H1 (cell line): ENCODE measurements around the gene TRAPPC3. TPM values are rescaled to one million over a fixed set of nuclear protein-coding genes. Genes with fewer than 3 reads are reported as not detected.
A peak's percentile ranks its signal among the peaks of the same experiment; 100 is the strongest.

Experiments
- CTCF ChIA-PET: fragments of 300-600 bp; sonication (Branson Sonifier 250); formaldehyde crosslinking; loops from one replicate; lab custom pipeline; 2021; ENCODE audit not compliant: partially characterized antibody; lab: Charles Lee
- POLR2A ChIA-PET: fragments of 300-600 bp; sonication (Branson Sonifier 250); formaldehyde crosslinking; loops from one replicate; lab custom pipeline; 2021; ENCODE audit warnings: inconsistent platforms; ENCODE audit not compliant: partially characterized antibody; lab: Charles Lee
- DNase-seq, 2 experiments: peaks; one replicate each; pipeline versions ENCODE4 v3.0.0 to v3.0.0-alpha.2; 2010 to 2022; ENCODE audit warnings: low spot score in 2 of 2, low read depth in 1 of 2, mixed read lengths in 1 of 2
- FAIRE-seq: peaks from 2 replicates; lab custom pipeline; 2011; peaks lifted over from hg19 to GRCh38; lab: Jason Lieb, UNC
- H2AFZ ChIP-seq: 2 replicates; pipeline ENCODE4 v1.8.1; 2012; ENCODE audit warnings: low read length, inconsistent platforms
- H2AK5ac ChIP-seq: 2 replicates; pipeline ENCODE4 v1.6.1; 2013; ENCODE audit warnings: low read depth, low read length
- H2BK120ac ChIP-seq: replicated peaks from 2 replicates; pipeline ENCODE3; 2013; ENCODE audit warnings: low read depth, low read length, inconsistent platforms
- H2BK12ac ChIP-seq: 2 replicates; pipeline ENCODE4 v1.6.1; 2013; ENCODE audit warnings: low read depth, low read length
- H2BK15ac ChIP-seq: 2 replicates; pipeline ENCODE4 v1.6.1; 2013; ENCODE audit warnings: low read length
- H2BK20ac ChIP-seq: 2 replicates; pipeline ENCODE4 v1.6.1; 2013; ENCODE audit warnings: low read length
- H2BK5ac ChIP-seq: 2 replicates; pipeline ENCODE4 v1.6.1; 2013; ENCODE audit warnings: low read depth, low read length
- H3K14ac ChIP-seq: 2 replicates; pipeline ENCODE4 v1.6.1; 2013; ENCODE audit warnings: inconsistent platforms; ENCODE audit not compliant: insufficient read length
- H3K18ac ChIP-seq: 2 replicates; pipeline ENCODE4 v1.6.1; 2013; ENCODE audit warnings: low read length; ENCODE audit errors: extremely low read depth
- H3K23ac ChIP-seq: 2 replicates; pipeline ENCODE4 v1.6.1; 2013; ENCODE audit warnings: inconsistent platforms; ENCODE audit not compliant: insufficient read length
- H3K23me2 ChIP-seq: 2 replicates; pipeline ENCODE4 v1.6.1; 2013; ENCODE audit warnings: low read depth, low read length
- H3K27ac ChIP-seq: 2 replicates; pipeline ENCODE4 v1.6.1; 2011; ENCODE audit warnings: low read depth, low read length, inconsistent platforms
- H3K27me3 ChIP-seq, 4 experiments: replicated peaks in 1 of 4; 1 replicate in 1 of 4; 2 replicates in 3 of 4; pipeline versions ENCODE4 v1.6.1 to v1.8.1; 2011 to 2013; ENCODE audit warnings: low read length in 3 of 4, mild to moderate bottlenecking in 3 of 4, inconsistent platforms in 2 of 4, mixed read lengths in 2 of 4, moderate library complexity in 1 of 4; ENCODE audit not compliant: control insufficient read depth in 3 of 4, insufficient read depth in 3 of 4; ENCODE audit errors: extremely low read depth in 1 of 4
- H3K36me3 ChIP-seq, 4 experiments: 2 replicates each; pipeline versions ENCODE4 v1.6.1 to v1.8.1; 2011 to 2013; ENCODE audit warnings: mild to moderate bottlenecking in 4 of 4, low read length in 3 of 4, moderate library complexity in 2 of 4, control low read depth in 1 of 4, inconsistent platforms in 1 of 4; ENCODE audit not compliant: insufficient read depth in 4 of 4, control insufficient read depth in 2 of 4
- H3K4ac ChIP-seq: replicated peaks from 2 replicates; pipeline ENCODE3; 2013; ENCODE audit warnings: low read length, low read depth, mixed read lengths, inconsistent platforms; ENCODE audit not compliant: insufficient read length
- H3K4me1 ChIP-seq, 4 experiments: replicated peaks in 1 of 4; 1 replicate in 1 of 4; 2 replicates in 3 of 4; pipeline versions ENCODE4 v1.6.1 to v1.8.1; 2011 to 2013; ENCODE audit warnings: low read length in 3 of 4, inconsistent platforms in 2 of 4, mixed read lengths in 1 of 4; ENCODE audit not compliant: insufficient read depth in 4 of 4, control insufficient read depth in 3 of 4
- H3K4me2 ChIP-seq, 2 experiments: 2 replicates each; pipeline versions ENCODE4 v1.6.1 to v1.8.1; 2011 to 2013; ENCODE audit warnings: low read depth in 2 of 2, low read length in 2 of 2, control low read depth in 1 of 2, inconsistent platforms in 1 of 2, mild to moderate bottlenecking in 1 of 2; ENCODE audit not compliant: insufficient read depth in 1 of 2
- H3K4me3 ChIP-seq, 4 experiments: fragments of 200-600, 300-600 bp in 1 of 4; sonication (generic), shearing (Covaris generic), sonication (Bioruptor Twin) in 1 of 4; 2 replicates each; pipeline versions ENCODE4 v1.5.1 to v1.8.1; 2011 to 2016; ENCODE audit warnings: low read length in 4 of 4, low read depth in 3 of 4, control low read depth in 2 of 4, inconsistent platforms in 2 of 4, mild to moderate bottlenecking in 2 of 4, mixed read lengths in 1 of 4, moderate library complexity in 1 of 4; ENCODE audit not compliant: insufficient read depth in 2 of 4; ENCODE audit errors: extremely low read depth in 1 of 4
- H3K56ac ChIP-seq: replicated peaks from 2 replicates; pipeline ENCODE3; 2013; ENCODE audit warnings: low read depth, mild to moderate bottlenecking, mixed read lengths, low read length, inconsistent platforms; ENCODE audit not compliant: insufficient read length
- H3K79me1 ChIP-seq: 2 replicates; pipeline ENCODE4 v1.6.1; 2013; ENCODE audit warnings: low read depth, low read length, control low read depth
- H3K79me2 ChIP-seq, 2 experiments: 2 replicates each; pipeline versions ENCODE4 v1.6.1 to v1.8.1; 2012 to 2013; ENCODE audit warnings: low read length in 2 of 2, mild to moderate bottlenecking in 2 of 2, inconsistent platforms in 1 of 2; ENCODE audit not compliant: insufficient read depth in 2 of 2, control insufficient read depth in 1 of 2
- H3K9ac ChIP-seq, 4 experiments: replicated peaks in 1 of 4; 1 replicate in 1 of 4; 2 replicates in 3 of 4; pipeline versions ENCODE4 v1.6.1 to v1.8.1; 2011 to 2013; ENCODE audit warnings: low read depth in 3 of 4, low read length in 3 of 4, control low read depth in 2 of 4, mild to moderate bottlenecking in 2 of 4, moderate library complexity in 2 of 4, inconsistent platforms in 1 of 4; ENCODE audit errors: extremely low read depth in 1 of 4
- H3K9me3 ChIP-seq, 2 experiments: 2 replicates each; pipeline versions ENCODE4 v1.6.1 to v1.8.1; 2012 to 2013; ENCODE audit warnings: mild to moderate bottlenecking in 2 of 2, moderate library complexity in 2 of 2, control low read depth in 1 of 2, inconsistent platforms in 1 of 2, low read depth in 1 of 2, low read length in 1 of 2, mixed read lengths in 1 of 2; ENCODE audit not compliant: insufficient read depth in 2 of 2
- H4K20me1 ChIP-seq, 2 experiments: replicated peaks in 1 of 2; 2 replicates each; pipeline versions ENCODE3 to v1.8.1; 2011 to 2013; ENCODE audit warnings: inconsistent platforms in 2 of 2, low read length in 2 of 2, mild to moderate bottlenecking in 1 of 2; ENCODE audit not compliant: insufficient read depth in 2 of 2, control insufficient read depth in 1 of 2
- H4K5ac ChIP-seq: 2 replicates; pipeline ENCODE4 v1.6.1; 2013; ENCODE audit warnings: low read length, low read depth, mixed read lengths, inconsistent platforms; ENCODE audit not compliant: insufficient read length
- H4K8ac ChIP-seq: 2 replicates; pipeline ENCODE4 v1.8.0; 2013; ENCODE audit warnings: mild to moderate bottlenecking, moderate library complexity, low read length, inconsistent platforms; ENCODE audit not compliant: insufficient read depth; ENCODE audit errors: extremely low read depth
- H4K91ac ChIP-seq: replicated peaks from 2 replicates; pipeline ENCODE3; 2013; ENCODE audit warnings: low read length, mixed read lengths, inconsistent platforms; ENCODE audit not compliant: insufficient read length
- ATF3 ChIP-seq: IDR thresholded peaks from 2 replicates; pipeline ENCODE4 v1.6.1; 2011; ENCODE audit warnings: low read depth, mild to moderate bottlenecking, low read length; ENCODE audit not compliant: insufficient read depth
- CEBPB ChIP-seq: IDR thresholded peaks from 2 replicates; pipeline ENCODE4 v1.6.1; 2012; ENCODE audit warnings: low read depth, low read length
- CTBP2 ChIP-seq: IDR thresholded peaks from 2 replicates; pipeline ENCODE4 v1.7.0; 2011; ENCODE audit warnings: borderline replicate concordance, mild to moderate bottlenecking, moderate library complexity, mixed read lengths, low read length; ENCODE audit not compliant: insufficient read depth, insufficient read length
- KDM4A ChIP-seq: IDR thresholded peaks from one replicate; pipeline ENCODE4 v1.7.1; 2012; ENCODE audit warnings: low read depth, mild to moderate bottlenecking, moderate library complexity, low read length, inconsistent platforms; ENCODE audit not compliant: severe bottlenecking
- SIRT6 ChIP-seq: IDR thresholded peaks from one replicate; pipeline ENCODE4 v1.7.1; 2012; ENCODE audit warnings: low read length, inconsistent platforms
- SP1 ChIP-seq: IDR thresholded peaks from 2 replicates; pipeline ENCODE4 v1.6.1; 2011; ENCODE audit warnings: low read depth, low read length
- TAF1 ChIP-seq: IDR thresholded peaks from 2 replicates; pipeline ENCODE4 v1.6.1; 2011; ENCODE audit warnings: mild to moderate bottlenecking, low read depth, low read length
- TAF7 ChIP-seq: optimal IDR thresholded peaks from 2 replicates; pipeline ENCODE3; 2011; ENCODE audit warnings: low read depth, mild to moderate bottlenecking, inconsistent platforms, low read length, moderate library complexity, borderline replicate concordance
- TBP ChIP-seq: IDR thresholded peaks from 2 replicates; pipeline ENCODE4 v1.6.1; 2011; ENCODE audit warnings: low read depth, low read length, improper control_type of control experiment
- WGBS, 2 experiments: shearing (Covaris generic) in 1 of 2; methylation state at CpG; one replicate each; pipeline versions ENCODE4 v1.1.6 to v1.1.7; 2013 to 2015; ENCODE audit warnings: low lambda C conversion rate in 2 of 2, mixed read lengths in 2 of 2, inconsistent platforms in 1 of 2, low coverage in 1 of 2, missing lambda C conversion rate in 1 of 2; ENCODE audit not compliant: insufficient replicate concordance in 2 of 2, insufficient coverage in 1 of 2, insufficient read length in 1 of 2; ENCODE audit errors: extremely low coverage in 1 of 2, missing lambda C conversion rate in 1 of 2; 5-methylcytosine and 5-hydroxymethylcytosine counted together
- polyA plus RNA-seq, 7 experiments: library from polyadenylated mRNA; depleted of rRNA in 3 of 7; stranded (reverse) in 5 of 7; unstranded in 2 of 7; fragments of >200 nt in 5 of 7; fragments of 200-250 nt in 2 of 7; gene quantifications; 1 replicate in 5 of 7; 2 replicates in 1 of 7; 4 replicates in 1 of 7; pipeline versions ENCODE4 v1.2.1 to v1.2.3, GENCODE V29; 2011 to 2013; ENCODE audit warnings: missing spikeins in 2 of 7, mixed read lengths in 2 of 7
- total RNA-seq: library from RNA; stranded (reverse); fragmentation: NEBNext Ultra II Directional; extraction: Animal tissue kit (Norgen Biotek cat#: 25700); gene quantifications from 2 replicates; pipeline ENCODE4 v1.2.1, GENCODE V29; 2021
- TF ChIP-seq, protein P1 (sequence below), 3 experiments: IDR thresholded peaks; 1 replicate in 2 of 3; 2 replicates in 1 of 3; pipeline versions ENCODE4 v1.5.1 to v1.6.1; 2011; ENCODE audit warnings: low read length in 3 of 3, mild to moderate bottlenecking in 3 of 3, inconsistent platforms in 2 of 3, low read depth in 1 of 3, moderate library complexity in 1 of 3; ENCODE audit not compliant: insufficient read depth in 1 of 3; ENCODE audit errors: control extremely low read depth in 1 of 3
- TF ChIP-seq, protein P2 (sequence below): IDR thresholded peaks from 2 replicates; pipeline ENCODE4 v1.6.1; 2012; ENCODE audit warnings: inconsistent platforms

TRAPPC3 gene
- total and polyA plus RNA-seq, 2 of the 8 experiments (the other 6 are each of a cell fraction or from before 2014, with no cell fraction given): 47.8 to 51.0 TPM

DNA sequence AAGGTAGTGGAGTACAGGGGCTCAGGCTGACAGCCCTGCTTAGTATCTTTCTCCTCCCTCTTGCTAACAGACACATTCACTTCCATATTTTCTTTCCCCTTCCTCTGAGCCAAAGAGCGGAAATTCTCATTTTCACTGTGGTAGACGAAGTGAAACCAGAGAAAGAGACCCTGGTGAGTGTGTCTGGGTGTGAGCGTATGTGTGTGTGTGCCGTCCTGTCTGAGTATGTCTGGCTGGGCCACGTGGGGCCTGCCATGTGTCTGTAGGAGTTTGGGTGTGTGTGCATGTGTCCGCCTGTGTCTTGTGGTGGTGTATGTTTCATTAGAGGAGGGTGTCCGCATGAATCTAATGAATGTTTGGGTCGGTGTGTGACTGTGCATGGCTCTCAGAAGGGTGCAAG, 25.9 kb downstream of the TRAPPC3 start:
- no peak overlapping the region for H3K14ac ChIP-seq
- no peaks in the 10 kb centered on the region for H3K79me1 ChIP-seq
- peaks cover 16% of the 10 kb centered on the region; the same call in 1 of the 2 replicates for H3K23me2 ChIP-seq
- no peak overlapping the region for H2BK5ac ChIP-seq
- peaks cover 16 to 38% (median 30%) of the 10 kb centered on the region in 4 experiments for H3K27me3 ChIP-seq
- no peak for FAIRE-seq
- H4K5ac ChIP-seq: no peak overlapping the region
- H3K36me3 ChIP-seq: no peaks in the 10 kb centered on the region
- ChIA-PET CTCF (interaction anchor here (0.8 to 3.2 kb wide), 7 partner anchors 9 to 38 kb away, joined by 3 to 15 read pairs (median 4); no protein-coding TSS in a partner anchor), POLR2A (no interaction called here)
- H4K20me1 ChIP-seq: peaks cover 0 to 5% of the 10 kb centered on the region in 2 experiments
- H3K9ac ChIP-seq: no peak overlapping the region
- peak overlapping the region; percentile 42; the same call in 1 of the 2 replicates for H2BK12ac ChIP-seq
- no peak overlapping the region for H2AFZ ChIP-seq
- H3K27ac ChIP-seq: no peak overlapping the region
- peaks cover 0 to 13% (median 6%) of the 10 kb centered on the region in 4 experiments; a peak in 6 of 7 replicates for H3K4me1 ChIP-seq
- H3K18ac ChIP-seq: no peak overlapping the region
- no peak overlapping the region for H2BK120ac ChIP-seq
- H2BK20ac ChIP-seq: no peak overlapping the region
- H3K4ac ChIP-seq: no peak overlapping the region
- H2BK15ac ChIP-seq: no peak overlapping the region
- H4K8ac ChIP-seq: no peak overlapping the region
- H3K56ac ChIP-seq: no peak overlapping the region
- no peak overlapping the region for H3K4me2 ChIP-seq
- H2AK5ac ChIP-seq: no peak overlapping the region
- no peak overlapping the region for H3K4me3 ChIP-seq
- no peaks in the 10 kb centered on the region for H3K9me3 ChIP-seq
- WGBS, 2 experiments: 89% methylated on average over 8 of the region's 8 CpGs; no CpG with 5 or more reads in 1 of the 2 experiments
- no peaks in the 10 kb centered on the region for H3K79me2 ChIP-seq
- H4K91ac ChIP-seq: no peak overlapping the region
- no peak for DNase-seq
- H3K23ac ChIP-seq: no peak overlapping the region
- TF ChIP-seq, protein P1, sequence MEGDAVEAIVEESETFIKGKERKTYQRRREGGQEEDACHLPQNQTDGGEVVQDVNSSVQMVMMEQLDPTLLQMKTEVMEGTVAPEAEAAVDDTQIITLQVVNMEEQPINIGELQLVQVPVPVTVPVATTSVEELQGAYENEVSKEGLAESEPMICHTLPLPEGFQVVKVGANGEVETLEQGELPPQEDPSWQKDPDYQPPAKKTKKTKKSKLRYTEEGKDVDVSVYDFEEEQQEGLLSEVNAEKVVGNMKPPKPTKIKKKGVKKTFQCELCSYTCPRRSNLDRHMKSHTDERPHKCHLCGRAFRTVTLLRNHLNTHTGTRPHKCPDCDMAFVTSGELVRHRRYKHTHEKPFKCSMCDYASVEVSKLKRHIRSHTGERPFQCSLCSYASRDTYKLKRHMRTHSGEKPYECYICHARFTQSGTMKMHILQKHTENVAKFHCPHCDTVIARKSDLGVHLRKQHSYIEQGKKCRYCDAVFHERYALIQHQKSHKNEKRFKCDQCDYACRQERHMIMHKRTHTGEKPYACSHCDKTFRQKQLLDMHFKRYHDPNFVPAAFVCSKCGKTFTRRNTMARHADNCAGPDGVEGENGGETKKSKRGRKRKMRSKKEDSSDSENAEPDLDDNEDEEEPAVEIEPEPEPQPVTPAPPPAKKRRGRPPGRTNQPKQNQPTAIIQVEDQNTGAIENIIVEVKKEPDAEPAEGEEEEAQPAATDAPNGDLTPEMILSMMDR (IDR thresholded peaks at IDR 0.05; ENCODE audit: control extremely low read depth in 1 of 3, insufficient read depth in 1 of 3, low read depth in 1 of 3, low read length in 3 of 3): no peak
- TF ChIP-seq SIRT6 (no peak), TBP (no peak), KDM4A (no peak), CTBP2 (no peak), TAF7 (no peak), ATF3 (no peak), CEBPB (no peak), SP1 (no peak), TAF1 (no peak)
- TF ChIP-seq, protein P2, sequence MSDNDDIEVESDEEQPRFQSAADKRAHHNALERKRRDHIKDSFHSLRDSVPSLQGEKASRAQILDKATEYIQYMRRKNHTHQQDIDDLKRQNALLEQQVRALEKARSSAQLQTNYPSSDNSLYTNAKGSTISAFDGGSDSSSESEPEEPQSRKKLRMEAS: no peak
